ENCODE data around the gene CCDC192. TPM values are rescaled to one million over a fixed set of nuclear protein-coding genes. Genes with fewer than 3 reads are reported as not detected.

Gene CCDC192
- total RNA-seq, 1 experiment from 2014 or later, result 0.52 TPM

DNA sequence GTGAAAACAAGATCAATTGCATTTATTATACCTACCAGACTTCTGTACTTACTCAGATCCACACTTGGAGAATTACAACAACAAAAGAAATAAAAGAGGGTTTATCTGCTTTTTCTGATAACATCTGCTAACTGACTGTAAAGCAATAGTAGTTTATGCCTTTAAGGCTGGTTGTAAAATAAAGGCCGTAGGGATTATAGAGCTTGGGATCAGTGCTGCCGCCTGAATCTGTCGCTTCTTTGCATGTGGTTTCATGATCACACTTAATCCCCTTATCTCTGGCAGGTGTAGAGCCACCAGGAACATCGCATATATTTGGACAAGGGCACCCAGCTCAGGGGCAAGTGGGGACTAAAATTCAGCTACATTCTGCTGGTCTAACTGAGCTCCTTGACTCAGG is 146.7 kb downstream of the CCDC192 start:
- CTCF ChIA-PET, result interaction anchor here (1.0 kb wide), 1 partner anchor 28 kb away, joined by 3 read pairs; no protein-coding TSS in a partner anchor
- TF ChIP-seq SMAD3 (CRISPR knock-in tag; IDR thresholded peaks at IDR 0.05; ENCODE audit: borderline replicate concordance) (no peak), MXD4 (CRISPR knock-in tag; IDR thresholded peaks at IDR 0.05; ENCODE audit: borderline replicate concordance) (no peak), ZNF232 (CRISPR knock-in tag; IDR thresholded peaks at IDR 0.05) (no peak), TP53 (CRISPR knock-in tag; IDR thresholded peaks at IDR 0.05) (no peak), SOX15 (CRISPR knock-in tag; IDR thresholded peaks at IDR 0.05) (no peak), FOXJ3 (CRISPR knock-in tag; IDR thresholded peaks at IDR 0.05; ENCODE audit: borderline replicate concordance) (no peak), ZNF219 (CRISPR knock-in tag; IDR thresholded peaks at IDR 0.05; ENCODE audit: borderline replicate concordance) (no peak), ZNF423 (CRISPR knock-in tag; IDR thresholded peaks at IDR 0.05) (no peak)
- TF ChIP-seq, protein P1, sequence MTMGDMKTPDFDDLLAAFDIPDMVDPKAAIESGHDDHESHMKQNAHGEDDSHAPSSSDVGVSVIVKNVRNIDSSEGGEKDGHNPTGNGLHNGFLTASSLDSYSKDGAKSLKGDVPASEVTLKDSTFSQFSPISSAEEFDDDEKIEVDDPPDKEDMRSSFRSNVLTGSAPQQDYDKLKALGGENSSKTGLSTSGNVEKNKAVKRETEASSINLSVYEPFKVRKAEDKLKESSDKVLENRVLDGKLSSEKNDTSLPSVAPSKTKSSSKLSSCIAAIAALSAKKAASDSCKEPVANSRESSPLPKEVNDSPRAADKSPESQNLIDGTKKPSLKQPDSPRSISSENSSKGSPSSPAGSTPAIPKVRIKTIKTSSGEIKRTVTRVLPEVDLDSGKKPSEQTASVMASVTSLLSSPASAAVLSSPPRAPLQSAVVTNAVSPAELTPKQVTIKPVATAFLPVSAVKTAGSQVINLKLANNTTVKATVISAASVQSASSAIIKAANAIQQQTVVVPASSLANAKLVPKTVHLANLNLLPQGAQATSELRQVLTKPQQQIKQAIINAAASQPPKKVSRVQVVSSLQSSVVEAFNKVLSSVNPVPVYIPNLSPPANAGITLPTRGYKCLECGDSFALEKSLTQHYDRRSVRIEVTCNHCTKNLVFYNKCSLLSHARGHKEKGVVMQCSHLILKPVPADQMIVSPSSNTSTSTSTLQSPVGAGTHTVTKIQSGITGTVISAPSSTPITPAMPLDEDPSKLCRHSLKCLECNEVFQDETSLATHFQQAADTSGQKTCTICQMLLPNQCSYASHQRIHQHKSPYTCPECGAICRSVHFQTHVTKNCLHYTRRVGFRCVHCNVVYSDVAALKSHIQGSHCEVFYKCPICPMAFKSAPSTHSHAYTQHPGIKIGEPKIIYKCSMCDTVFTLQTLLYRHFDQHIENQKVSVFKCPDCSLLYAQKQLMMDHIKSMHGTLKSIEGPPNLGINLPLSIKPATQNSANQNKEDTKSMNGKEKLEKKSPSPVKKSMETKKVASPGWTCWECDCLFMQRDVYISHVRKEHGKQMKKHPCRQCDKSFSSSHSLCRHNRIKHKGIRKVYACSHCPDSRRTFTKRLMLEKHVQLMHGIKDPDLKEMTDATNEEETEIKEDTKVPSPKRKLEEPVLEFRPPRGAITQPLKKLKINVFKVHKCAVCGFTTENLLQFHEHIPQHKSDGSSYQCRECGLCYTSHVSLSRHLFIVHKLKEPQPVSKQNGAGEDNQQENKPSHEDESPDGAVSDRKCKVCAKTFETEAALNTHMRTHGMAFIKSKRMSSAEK (CRISPR knock-in tag; IDR thresholded peaks at IDR 0.05; ENCODE audit: borderline replicate concordance), result no peak
- TF ChIP-seq, protein P2, sequence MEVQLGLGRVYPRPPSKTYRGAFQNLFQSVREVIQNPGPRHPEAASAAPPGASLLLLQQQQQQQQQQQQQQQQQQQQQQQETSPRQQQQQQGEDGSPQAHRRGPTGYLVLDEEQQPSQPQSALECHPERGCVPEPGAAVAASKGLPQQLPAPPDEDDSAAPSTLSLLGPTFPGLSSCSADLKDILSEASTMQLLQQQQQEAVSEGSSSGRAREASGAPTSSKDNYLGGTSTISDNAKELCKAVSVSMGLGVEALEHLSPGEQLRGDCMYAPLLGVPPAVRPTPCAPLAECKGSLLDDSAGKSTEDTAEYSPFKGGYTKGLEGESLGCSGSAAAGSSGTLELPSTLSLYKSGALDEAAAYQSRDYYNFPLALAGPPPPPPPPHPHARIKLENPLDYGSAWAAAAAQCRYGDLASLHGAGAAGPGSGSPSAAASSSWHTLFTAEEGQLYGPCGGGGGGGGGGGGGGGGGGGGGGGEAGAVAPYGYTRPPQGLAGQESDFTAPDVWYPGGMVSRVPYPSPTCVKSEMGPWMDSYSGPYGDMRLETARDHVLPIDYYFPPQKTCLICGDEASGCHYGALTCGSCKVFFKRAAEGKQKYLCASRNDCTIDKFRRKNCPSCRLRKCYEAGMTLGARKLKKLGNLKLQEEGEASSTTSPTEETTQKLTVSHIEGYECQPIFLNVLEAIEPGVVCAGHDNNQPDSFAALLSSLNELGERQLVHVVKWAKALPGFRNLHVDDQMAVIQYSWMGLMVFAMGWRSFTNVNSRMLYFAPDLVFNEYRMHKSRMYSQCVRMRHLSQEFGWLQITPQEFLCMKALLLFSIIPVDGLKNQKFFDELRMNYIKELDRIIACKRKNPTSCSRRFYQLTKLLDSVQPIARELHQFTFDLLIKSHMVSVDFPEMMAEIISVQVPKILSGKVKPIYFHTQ (CRISPR knock-in tag; IDR thresholded peaks at IDR 0.05), result no peak
- TF ChIP-seq, protein P3, sequence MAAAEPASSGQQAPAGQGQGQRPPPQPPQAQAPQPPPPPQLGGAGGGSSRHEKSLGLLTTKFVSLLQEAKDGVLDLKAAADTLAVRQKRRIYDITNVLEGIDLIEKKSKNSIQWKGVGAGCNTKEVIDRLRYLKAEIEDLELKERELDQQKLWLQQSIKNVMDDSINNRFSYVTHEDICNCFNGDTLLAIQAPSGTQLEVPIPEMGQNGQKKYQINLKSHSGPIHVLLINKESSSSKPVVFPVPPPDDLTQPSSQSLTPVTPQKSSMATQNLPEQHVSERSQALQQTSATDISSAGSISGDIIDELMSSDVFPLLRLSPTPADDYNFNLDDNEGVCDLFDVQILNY (CRISPR knock-in tag; IDR thresholded peaks at IDR 0.05), result no peak
- TF ChIP-seq, protein P4, sequence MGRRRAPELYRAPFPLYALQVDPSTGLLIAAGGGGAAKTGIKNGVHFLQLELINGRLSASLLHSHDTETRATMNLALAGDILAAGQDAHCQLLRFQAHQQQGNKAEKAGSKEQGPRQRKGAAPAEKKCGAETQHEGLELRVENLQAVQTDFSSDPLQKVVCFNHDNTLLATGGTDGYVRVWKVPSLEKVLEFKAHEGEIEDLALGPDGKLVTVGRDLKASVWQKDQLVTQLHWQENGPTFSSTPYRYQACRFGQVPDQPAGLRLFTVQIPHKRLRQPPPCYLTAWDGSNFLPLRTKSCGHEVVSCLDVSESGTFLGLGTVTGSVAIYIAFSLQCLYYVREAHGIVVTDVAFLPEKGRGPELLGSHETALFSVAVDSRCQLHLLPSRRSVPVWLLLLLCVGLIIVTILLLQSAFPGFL (CRISPR knock-in tag; IDR thresholded peaks at IDR 0.05; ENCODE audit: borderline replicate concordance), result no peak
- TF ChIP-seq, protein P5, sequence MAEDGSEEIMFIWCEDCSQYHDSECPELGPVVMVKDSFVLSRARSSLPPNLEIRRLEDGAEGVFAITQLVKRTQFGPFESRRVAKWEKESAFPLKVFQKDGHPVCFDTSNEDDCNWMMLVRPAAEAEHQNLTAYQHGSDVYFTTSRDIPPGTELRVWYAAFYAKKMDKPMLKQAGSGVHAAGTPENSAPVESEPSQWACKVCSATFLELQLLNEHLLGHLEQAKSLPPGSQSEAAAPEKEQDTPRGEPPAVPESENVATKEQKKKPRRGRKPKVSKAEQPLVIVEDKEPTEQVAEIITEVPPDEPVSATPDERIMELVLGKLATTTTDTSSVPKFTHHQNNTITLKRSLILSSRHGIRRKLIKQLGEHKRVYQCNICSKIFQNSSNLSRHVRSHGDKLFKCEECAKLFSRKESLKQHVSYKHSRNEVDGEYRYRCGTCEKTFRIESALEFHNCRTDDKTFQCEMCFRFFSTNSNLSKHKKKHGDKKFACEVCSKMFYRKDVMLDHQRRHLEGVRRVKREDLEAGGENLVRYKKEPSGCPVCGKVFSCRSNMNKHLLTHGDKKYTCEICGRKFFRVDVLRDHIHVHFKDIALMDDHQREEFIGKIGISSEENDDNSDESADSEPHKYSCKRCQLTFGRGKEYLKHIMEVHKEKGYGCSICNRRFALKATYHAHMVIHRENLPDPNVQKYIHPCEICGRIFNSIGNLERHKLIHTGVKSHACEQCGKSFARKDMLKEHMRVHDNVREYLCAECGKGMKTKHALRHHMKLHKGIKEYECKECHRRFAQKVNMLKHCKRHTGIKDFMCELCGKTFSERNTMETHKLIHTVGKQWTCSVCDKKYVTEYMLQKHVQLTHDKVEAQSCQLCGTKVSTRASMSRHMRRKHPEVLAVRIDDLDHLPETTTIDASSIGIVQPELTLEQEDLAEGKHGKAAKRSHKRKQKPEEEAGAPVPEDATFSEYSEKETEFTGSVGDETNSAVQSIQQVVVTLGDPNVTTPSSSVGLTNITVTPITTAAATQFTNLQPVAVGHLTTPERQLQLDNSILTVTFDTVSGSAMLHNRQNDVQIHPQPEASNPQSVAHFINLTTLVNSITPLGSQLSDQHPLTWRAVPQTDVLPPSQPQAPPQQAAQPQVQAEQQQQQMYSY (CRISPR knock-in tag; IDR thresholded peaks at IDR 0.05), result no peak
- TF ChIP-seq, protein P6, sequence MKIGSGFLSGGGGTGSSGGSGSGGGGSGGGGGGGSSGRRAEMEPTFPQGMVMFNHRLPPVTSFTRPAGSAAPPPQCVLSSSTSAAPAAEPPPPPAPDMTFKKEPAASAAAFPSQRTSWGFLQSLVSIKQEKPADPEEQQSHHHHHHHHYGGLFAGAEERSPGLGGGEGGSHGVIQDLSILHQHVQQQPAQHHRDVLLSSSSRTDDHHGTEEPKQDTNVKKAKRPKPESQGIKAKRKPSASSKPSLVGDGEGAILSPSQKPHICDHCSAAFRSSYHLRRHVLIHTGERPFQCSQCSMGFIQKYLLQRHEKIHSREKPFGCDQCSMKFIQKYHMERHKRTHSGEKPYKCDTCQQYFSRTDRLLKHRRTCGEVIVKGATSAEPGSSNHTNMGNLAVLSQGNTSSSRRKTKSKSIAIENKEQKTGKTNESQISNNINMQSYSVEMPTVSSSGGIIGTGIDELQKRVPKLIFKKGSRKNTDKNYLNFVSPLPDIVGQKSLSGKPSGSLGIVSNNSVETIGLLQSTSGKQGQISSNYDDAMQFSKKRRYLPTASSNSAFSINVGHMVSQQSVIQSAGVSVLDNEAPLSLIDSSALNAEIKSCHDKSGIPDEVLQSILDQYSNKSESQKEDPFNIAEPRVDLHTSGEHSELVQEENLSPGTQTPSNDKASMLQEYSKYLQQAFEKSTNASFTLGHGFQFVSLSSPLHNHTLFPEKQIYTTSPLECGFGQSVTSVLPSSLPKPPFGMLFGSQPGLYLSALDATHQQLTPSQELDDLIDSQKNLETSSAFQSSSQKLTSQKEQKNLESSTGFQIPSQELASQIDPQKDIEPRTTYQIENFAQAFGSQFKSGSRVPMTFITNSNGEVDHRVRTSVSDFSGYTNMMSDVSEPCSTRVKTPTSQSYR (CRISPR knock-in tag; IDR thresholded peaks at IDR 0.05), result no peak
- TF ChIP-seq, protein P7, sequence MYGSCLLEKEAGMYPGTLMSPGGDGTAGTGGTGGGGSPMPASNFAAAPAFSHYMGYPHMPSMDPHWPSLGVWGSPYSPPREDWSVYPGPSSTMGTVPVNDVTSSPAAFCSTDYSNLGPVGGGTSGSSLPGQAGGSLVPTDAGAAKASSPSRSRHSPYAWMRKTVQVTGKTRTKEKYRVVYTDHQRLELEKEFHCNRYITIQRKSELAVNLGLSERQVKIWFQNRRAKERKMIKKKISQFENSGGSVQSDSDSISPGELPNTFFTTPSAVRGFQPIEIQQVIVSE (CRISPR knock-in tag; IDR thresholded peaks at IDR 0.05; ENCODE audit: borderline replicate concordance), result no peak
- TF ChIP-seq, protein P8, sequence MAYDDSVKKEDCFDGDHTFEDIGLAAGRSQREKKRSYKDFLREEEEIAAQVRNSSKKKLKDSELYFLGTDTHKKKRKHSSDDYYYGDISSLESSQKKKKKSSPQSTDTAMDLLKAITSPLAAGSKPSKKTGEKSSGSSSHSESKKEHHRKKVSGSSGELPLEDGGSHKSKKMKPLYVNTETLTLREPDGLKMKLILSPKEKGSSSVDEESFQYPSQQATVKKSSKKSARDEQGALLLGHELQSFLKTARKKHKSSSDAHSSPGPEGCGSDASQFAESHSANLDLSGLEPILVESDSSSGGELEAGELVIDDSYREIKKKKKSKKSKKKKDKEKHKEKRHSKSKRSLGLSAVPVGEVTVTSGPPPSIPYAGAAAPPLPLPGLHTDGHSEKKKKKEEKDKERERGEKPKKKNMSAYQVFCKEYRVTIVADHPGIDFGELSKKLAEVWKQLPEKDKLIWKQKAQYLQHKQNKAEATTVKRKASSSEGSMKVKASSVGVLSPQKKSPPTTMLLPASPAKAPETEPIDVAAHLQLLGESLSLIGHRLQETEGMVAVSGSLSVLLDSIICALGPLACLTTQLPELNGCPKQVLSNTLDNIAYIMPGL (CRISPR knock-in tag; IDR thresholded peaks at IDR 0.05), result no peak
- TF ChIP-seq, protein P9, sequence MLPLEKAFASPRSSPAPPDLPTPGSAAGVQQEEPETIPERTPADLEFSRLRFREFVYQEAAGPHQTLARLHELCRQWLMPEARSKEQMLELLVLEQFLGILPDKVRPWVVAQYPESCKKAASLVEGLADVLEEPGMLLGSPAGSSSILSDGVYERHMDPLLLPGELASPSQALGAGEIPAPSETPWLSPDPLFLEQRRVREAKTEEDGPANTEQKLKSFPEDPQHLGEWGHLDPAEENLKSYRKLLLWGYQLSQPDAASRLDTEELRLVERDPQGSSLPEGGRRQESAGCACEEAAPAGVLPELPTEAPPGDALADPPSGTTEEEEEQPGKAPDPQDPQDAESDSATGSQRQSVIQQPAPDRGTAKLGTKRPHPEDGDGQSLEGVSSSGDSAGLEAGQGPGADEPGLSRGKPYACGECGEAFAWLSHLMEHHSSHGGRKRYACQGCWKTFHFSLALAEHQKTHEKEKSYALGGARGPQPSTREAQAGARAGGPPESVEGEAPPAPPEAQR (CRISPR knock-in tag; IDR thresholded peaks at IDR 0.05), result no peak

More for the DNA sequence above, 146.7 kb downstream of the CCDC192 start:
- Mint-ChIP-seq H3K27ac (no peak overlapping the region), H3K9me3 (peaks cover 4% of the 10 kb centered on the region; the same call in 1 of the 2 replicates), H3K27me3 (ENCODE audit: low read depth) (peaks cover 3% of the 10 kb centered on the region; the same call in 1 of the 2 replicates), H3K4me1 (peaks cover 4% of the 10 kb centered on the region; the same call in 1 of the 2 replicates), H3K4me3 (no peak overlapping the region), H3K36me3 (no peaks in the 10 kb centered on the region)
- POLR2A ChIA-PET, result no interaction called here
- ATAC-seq, result no peak
- no peak for DNase-seq (ENCODE audit: low spot score)

Data from WTC11 (cell line).